Activated CD8-positive, alpha-beta memory T cell treated with anti-CD3 and anti-CD28 coated beads for 1 hour (primary cell): ENCODE data around the gene HCK.
"Not testable (repeated sequence)": the region's sequence is repeated elsewhere in the genome, so short reads cannot be mapped to it uniquely, and the experiment has no call there.

Experiments
- DNase-seq, 2 donors: peaks; one replicate each; pipeline ENCODE4 v3.0.0-alpha.2; 2020; ENCODE audit warnings: low read depth in 1 of 2; ENCODE audit errors: extremely low read depth in 1 of 2

Gene HCK

GRCh38 chr20:32089637-32090362 is 37.8 kb downstream of the HCK start:
- no peak for DNase-seq

- DNase-seq: peak; percentile 47 to 62
Observed at GRCh38 chr20:32091888-32092346, 39.9 kb downstream of the HCK start.

GRCh38 chr20:32098786-32099185 is 46.7 kb downstream of the HCK start:
- DNase-seq: no peak

GRCh38 chr20:32108814-32109391 is 56.9 kb downstream of the HCK start:
- no peak for DNase-seq

GRCh38 chr20:32109392-32110172 is 57.5 kb downstream of the HCK start, which contains the start of gene TM9SF4:
Gene TM9SF4 (plus strand): TSS chr20:32109714. CDS start chr20:32109741, 27 bp downstream.
- DNase-seq: peak; percentile 77 to 83

- DNase-seq: no peak
Observed at GRCh38 chr20:32110173-32110704, 58.2 kb downstream of the HCK start.

- no peak for DNase-seq
Observed at GRCh38 chr20:32110727-32111126, 58.7 kb downstream of the HCK start.

GRCh38 chr20:32111156-32111686 is 59.2 kb downstream of the HCK start:
- DNase-seq: no peak

- no peak for DNase-seq
Observed at GRCh38 chr20:32111753-32112152, 59.7 kb downstream of the HCK start.

- DNase-seq: no peak
Observed at GRCh38 chr20:32112841-32113240, 60.8 kb downstream of the HCK start.

- DNase-seq: no peak
Observed at GRCh38 chr20:32113591-32114260, 61.7 kb downstream of the HCK start.

- DNase-seq: no peak
Observed at GRCh38 chr20:32114305-32114960, 62.4 kb downstream of the HCK start.

- DNase-seq: no peak
Observed at GRCh38 chr20:32115211-32115767, 63.2 kb downstream of the HCK start.

GRCh38 chr20:32116079-32116521 is 64.1 kb downstream of the HCK start:
- DNase-seq: no peak

GRCh38 chr20:32116796-32117195 is 64.8 kb downstream of the HCK start:
- not testable (repeated sequence) for DNase-seq

GRCh38 chr20:32118427-32118826 is 66.4 kb downstream of the HCK start:
- not testable (repeated sequence) for DNase-seq

GRCh38 chr20:32119734-32120133 is 67.7 kb downstream of the HCK start:
- no peak for DNase-seq

GRCh38 chr20:32121908-32122307 is 69.9 kb downstream of the HCK start:
- not testable (repeated sequence) for DNase-seq

GRCh38 chr20:32123088-32123487 is 71.0 kb downstream of the HCK start:
- no peak for DNase-seq
